Measurements from ENCODE around the gene TAF1.
"Not testable (repeated sequence)": the region's sequence is repeated elsewhere in the genome, so short reads cannot be mapped to it uniquely, and the experiment has no call there.

TAF1 gene
- total RNA-seq = 92.9 to 133 (median 122) reads per million in 3 donors

GRCh38 chrX:71365875-71366673, at the start of gene TAF1:
TSS of gene TAF1 (plus strand) at chrX:71366357. CDS start at chrX:71366375, 18 bp downstream.
- Histone ChIP-seq H3K27me3 (replicated peaks; ENCODE audit: control insufficient read depth, insufficient read depth, low read length, poor library complexity, severe bottlenecking) (no peaks in the 10 kb centered on the region), H3K4me1 (ENCODE audit: control insufficient read depth, insufficient read depth, low read length, poor library complexity, severe bottlenecking) (peaks cover 10% of the 10 kb centered on the region), H3K4me3 (ENCODE audit: insufficient read depth, low read depth, low read length, poor library complexity, severe bottlenecking) (peak within 1 kb of the TSS; percentile 63), H3K36me3 (ENCODE audit: control insufficient read depth, insufficient read depth, low read length) (no peaks in the 10 kb centered on the region), H3K27ac (ENCODE audit: insufficient read depth, low read length, poor library complexity, severe bottlenecking) (peak within 1 kb of the TSS; percentile 87), H3K9me3 (ENCODE audit: control insufficient read depth, low read length) (no peaks in the 10 kb centered on the region)
- DNase-seq = peak; percentile 84 to 90 (median 87)

GRCh38 chrX:71316959-71317358, 49.2 kb upstream of the TAF1 start:
- not testable (repeated sequence) for H3K27me3 ChIP-seq (replicated peaks; ENCODE audit: control insufficient read depth, insufficient read depth, low read length, poor library complexity, severe bottlenecking); H3K4me1 ChIP-seq (ENCODE audit: control insufficient read depth, insufficient read depth, low read length, poor library complexity, severe bottlenecking); H3K27ac ChIP-seq (ENCODE audit: insufficient read depth, low read length, poor library complexity, severe bottlenecking); H3K4me3 ChIP-seq (ENCODE audit: insufficient read depth, low read depth, low read length, poor library complexity, severe bottlenecking); DNase-seq; H3K36me3 ChIP-seq (ENCODE audit: control insufficient read depth, insufficient read depth, low read length); H3K9me3 ChIP-seq (ENCODE audit: control insufficient read depth, low read length)

GRCh38 chrX:71320126-71320525, 46.0 kb upstream of the TAF1 start:
- Histone ChIP-seq H3K27ac (ENCODE audit: insufficient read depth, low read length, poor library complexity, severe bottlenecking) (no peak overlapping the region), H3K36me3 (ENCODE audit: control insufficient read depth, insufficient read depth, low read length) (no peaks in the 10 kb centered on the region), H3K27me3 (replicated peaks; ENCODE audit: control insufficient read depth, insufficient read depth, low read length, poor library complexity, severe bottlenecking) (no peaks in the 10 kb centered on the region), H3K4me1 (ENCODE audit: control insufficient read depth, insufficient read depth, low read length, poor library complexity, severe bottlenecking) (no peaks in the 10 kb centered on the region), H3K9me3 (ENCODE audit: control insufficient read depth, low read length) (no peaks in the 10 kb centered on the region), H3K4me3 (ENCODE audit: insufficient read depth, low read depth, low read length, poor library complexity, severe bottlenecking) (no peak overlapping the region)
- no peak for DNase-seq

- H3K27ac ChIP-seq (ENCODE audit: insufficient read depth, low read length, poor library complexity, severe bottlenecking) = no peak overlapping the region
- no peaks in the 10 kb centered on the region for H3K9me3 ChIP-seq (ENCODE audit: control insufficient read depth, low read length)
- no peaks in the 10 kb centered on the region for H3K27me3 ChIP-seq (replicated peaks; ENCODE audit: control insufficient read depth, insufficient read depth, low read length, poor library complexity, severe bottlenecking)
- no peak overlapping the region for H3K4me3 ChIP-seq (ENCODE audit: insufficient read depth, low read depth, low read length, poor library complexity, severe bottlenecking)
- no peaks in the 10 kb centered on the region for H3K36me3 ChIP-seq (ENCODE audit: control insufficient read depth, insufficient read depth, low read length)
- DNase-seq = no peak
- H3K4me1 ChIP-seq (ENCODE audit: control insufficient read depth, insufficient read depth, low read length, poor library complexity, severe bottlenecking) = no peaks in the 10 kb centered on the region
Measured at GRCh38 chrX:71321731-71322130, 44.4 kb upstream of the TAF1 start.

GRCh38 chrX:71324452-71324851, 41.7 kb upstream of the TAF1 start:
- H3K27me3 ChIP-seq (replicated peaks; ENCODE audit: control insufficient read depth, insufficient read depth, low read length, poor library complexity, severe bottlenecking); H3K4me1 ChIP-seq (ENCODE audit: control insufficient read depth, insufficient read depth, low read length, poor library complexity, severe bottlenecking); H3K36me3 ChIP-seq (ENCODE audit: control insufficient read depth, insufficient read depth, low read length); H3K4me3 ChIP-seq (ENCODE audit: insufficient read depth, low read depth, low read length, poor library complexity, severe bottlenecking); H3K9me3 ChIP-seq (ENCODE audit: control insufficient read depth, low read length); H3K27ac ChIP-seq (ENCODE audit: insufficient read depth, low read length, poor library complexity, severe bottlenecking); DNase-seq: not testable (repeated sequence)

GRCh38 chrX:71326394-71326793, 39.8 kb upstream of the TAF1 start:
- Histone ChIP-seq H3K9me3 (ENCODE audit: control insufficient read depth, low read length) (no peaks in the 10 kb centered on the region), H3K4me1 (ENCODE audit: control insufficient read depth, insufficient read depth, low read length, poor library complexity, severe bottlenecking) (no peaks in the 10 kb centered on the region), H3K36me3 (ENCODE audit: control insufficient read depth, insufficient read depth, low read length) (no peaks in the 10 kb centered on the region), H3K4me3 (ENCODE audit: insufficient read depth, low read depth, low read length, poor library complexity, severe bottlenecking) (no peak overlapping the region), H3K27me3 (replicated peaks; ENCODE audit: control insufficient read depth, insufficient read depth, low read length, poor library complexity, severe bottlenecking) (no peaks in the 10 kb centered on the region), H3K27ac (ENCODE audit: insufficient read depth, low read length, poor library complexity, severe bottlenecking) (no peak overlapping the region)
- DNase-seq = no peak

GRCh38 chrX:71349151-71349665, 16.9 kb upstream of the TAF1 start:
- H3K9me3 ChIP-seq (ENCODE audit: control insufficient read depth, low read length); H3K27ac ChIP-seq (ENCODE audit: insufficient read depth, low read length, poor library complexity, severe bottlenecking); H3K4me1 ChIP-seq (ENCODE audit: control insufficient read depth, insufficient read depth, low read length, poor library complexity, severe bottlenecking); H3K36me3 ChIP-seq (ENCODE audit: control insufficient read depth, insufficient read depth, low read length); H3K4me3 ChIP-seq (ENCODE audit: insufficient read depth, low read depth, low read length, poor library complexity, severe bottlenecking); H3K27me3 ChIP-seq (replicated peaks; ENCODE audit: control insufficient read depth, insufficient read depth, low read length, poor library complexity, severe bottlenecking); DNase-seq: not testable (repeated sequence)

- not testable (repeated sequence) for H3K4me1 ChIP-seq (ENCODE audit: control insufficient read depth, insufficient read depth, low read length, poor library complexity, severe bottlenecking); H3K36me3 ChIP-seq (ENCODE audit: control insufficient read depth, insufficient read depth, low read length); H3K4me3 ChIP-seq (ENCODE audit: insufficient read depth, low read depth, low read length, poor library complexity, severe bottlenecking); H3K27ac ChIP-seq (ENCODE audit: insufficient read depth, low read length, poor library complexity, severe bottlenecking); H3K27me3 ChIP-seq (replicated peaks; ENCODE audit: control insufficient read depth, insufficient read depth, low read length, poor library complexity, severe bottlenecking); H3K9me3 ChIP-seq (ENCODE audit: control insufficient read depth, low read length); DNase-seq
Measured at GRCh38 chrX:71349867-71350266, 16.3 kb upstream of the TAF1 start.

GRCh38 chrX:71352439-71352838, 13.7 kb upstream of the TAF1 start:
- H3K27ac ChIP-seq (ENCODE audit: insufficient read depth, low read length, poor library complexity, severe bottlenecking); H3K4me1 ChIP-seq (ENCODE audit: control insufficient read depth, insufficient read depth, low read length, poor library complexity, severe bottlenecking); H3K9me3 ChIP-seq (ENCODE audit: control insufficient read depth, low read length); H3K4me3 ChIP-seq (ENCODE audit: insufficient read depth, low read depth, low read length, poor library complexity, severe bottlenecking); H3K27me3 ChIP-seq (replicated peaks; ENCODE audit: control insufficient read depth, insufficient read depth, low read length, poor library complexity, severe bottlenecking); DNase-seq; H3K36me3 ChIP-seq (ENCODE audit: control insufficient read depth, insufficient read depth, low read length): not testable (repeated sequence)

GRCh38 chrX:71364221-71364620, 1.9 kb upstream of the TAF1 start:
- DNase-seq = no peak
- H3K9me3 ChIP-seq (ENCODE audit: control insufficient read depth, low read length) = no peaks in the 10 kb centered on the region
- no peak overlapping the region for H3K4me3 ChIP-seq (ENCODE audit: insufficient read depth, low read depth, low read length, poor library complexity, severe bottlenecking)
- no peaks in the 10 kb centered on the region for H3K27me3 ChIP-seq (replicated peaks; ENCODE audit: control insufficient read depth, insufficient read depth, low read length, poor library complexity, severe bottlenecking)
- H3K36me3 ChIP-seq (ENCODE audit: control insufficient read depth, insufficient read depth, low read length) = no peaks in the 10 kb centered on the region
- H3K4me1 ChIP-seq (ENCODE audit: control insufficient read depth, insufficient read depth, low read length, poor library complexity, severe bottlenecking) = peaks cover 10% of the 10 kb centered on the region
- H3K27ac ChIP-seq (ENCODE audit: insufficient read depth, low read length, poor library complexity, severe bottlenecking) = no peak overlapping the region
